B cell (primary cell): ENCODE measurements around the gene LYRM1.

Experiments
- EZH2 ChIP-seq: IDR thresholded peaks from 2 replicates; pipeline ENCODE4 v1.6.1; 2012; ENCODE audit warnings: borderline replicate concordance, low read depth, mild to moderate bottlenecking, moderate library complexity, low read length; ENCODE audit not compliant: insufficient read depth, poor library complexity, severe bottlenecking
- TF ChIP-seq, protein P1 (sequence below): fragments of 200-600 bp; IDR thresholded peaks from one replicate; pipeline ENCODE4 v1.8.0; 2022; ENCODE audit warnings: antibody characterized with exemption, mild to moderate bottlenecking

GRCh38 chr16:20916942-20917341 is 16.4 kb downstream of the LYRM1 start:
- no peak for TF ChIP-seq EZH2
- TF ChIP-seq, protein P1, sequence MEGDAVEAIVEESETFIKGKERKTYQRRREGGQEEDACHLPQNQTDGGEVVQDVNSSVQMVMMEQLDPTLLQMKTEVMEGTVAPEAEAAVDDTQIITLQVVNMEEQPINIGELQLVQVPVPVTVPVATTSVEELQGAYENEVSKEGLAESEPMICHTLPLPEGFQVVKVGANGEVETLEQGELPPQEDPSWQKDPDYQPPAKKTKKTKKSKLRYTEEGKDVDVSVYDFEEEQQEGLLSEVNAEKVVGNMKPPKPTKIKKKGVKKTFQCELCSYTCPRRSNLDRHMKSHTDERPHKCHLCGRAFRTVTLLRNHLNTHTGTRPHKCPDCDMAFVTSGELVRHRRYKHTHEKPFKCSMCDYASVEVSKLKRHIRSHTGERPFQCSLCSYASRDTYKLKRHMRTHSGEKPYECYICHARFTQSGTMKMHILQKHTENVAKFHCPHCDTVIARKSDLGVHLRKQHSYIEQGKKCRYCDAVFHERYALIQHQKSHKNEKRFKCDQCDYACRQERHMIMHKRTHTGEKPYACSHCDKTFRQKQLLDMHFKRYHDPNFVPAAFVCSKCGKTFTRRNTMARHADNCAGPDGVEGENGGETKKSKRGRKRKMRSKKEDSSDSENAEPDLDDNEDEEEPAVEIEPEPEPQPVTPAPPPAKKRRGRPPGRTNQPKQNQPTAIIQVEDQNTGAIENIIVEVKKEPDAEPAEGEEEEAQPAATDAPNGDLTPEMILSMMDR, result no peak
